CD14-positive monocyte (primary cell): ENCODE results near the gene HOXB3. TPM values are rescaled to one million over a fixed set of nuclear protein-coding genes. Genes with fewer than 3 reads are reported as not detected.

Experiments
- DNase-seq, 3 donors: peaks; one replicate each; pipeline ENCODE4 v3.0.0-alpha.2; 2011 to 2022
- H2AFZ ChIP-seq: 2 replicates; pipeline ENCODE4 v1.6.0; 2012; ENCODE audit warnings: mild to moderate bottlenecking, low read depth, low read length, inconsistent platforms; ENCODE audit not compliant: insufficient read depth, poor library complexity, severe bottlenecking
- H3K27ac ChIP-seq, 2 donors: 1 replicate in 1 of 2; 2 replicates in 1 of 2; pipeline ENCODE4 v1.5.1; 2012 to 2013; ENCODE audit warnings: low read length in 2 of 2, control low read depth in 1 of 2, inconsistent platforms in 1 of 2, low read depth in 1 of 2, mild to moderate bottlenecking in 1 of 2
- H3K27me3 ChIP-seq, 2 donors: one replicate each; pipeline versions ENCODE4 v1.6.0 to v1.6.1; 2011 to 2013; ENCODE audit warnings: low read length in 2 of 2; ENCODE audit not compliant: control insufficient read depth in 2 of 2, insufficient read depth in 2 of 2
- H3K36me3 ChIP-seq, 2 donors: replicated peaks in 1 of 2; 1 replicate in 1 of 2; 2 replicates in 1 of 2; pipeline versions ENCODE4 v1.5.1 to v1.6.1; 2012 to 2013; ENCODE audit warnings: low read length in 2 of 2, control low read depth in 1 of 2, inconsistent platforms in 1 of 2, mild to moderate bottlenecking in 1 of 2; ENCODE audit not compliant: insufficient read depth in 2 of 2, control insufficient read depth in 1 of 2
- H3K4me1 ChIP-seq, 2 donors: 1 replicate in 1 of 2; 2 replicates in 1 of 2; pipeline versions ENCODE4 v1.5.1 to v1.6.1; 2012 to 2013; ENCODE audit warnings: low read length in 2 of 2, control low read depth in 1 of 2, inconsistent platforms in 1 of 2, mild to moderate bottlenecking in 1 of 2, moderate library complexity in 1 of 2; ENCODE audit not compliant: insufficient read depth in 2 of 2, control insufficient read depth in 1 of 2
- H3K4me2 ChIP-seq: replicated peaks from 2 replicates; pipeline ENCODE3; 2012; ENCODE audit warnings: low read length, moderate library complexity, mild to moderate bottlenecking; ENCODE audit not compliant: poor library complexity, severe bottlenecking; ENCODE audit errors: extremely low read depth
- H3K4me3 ChIP-seq, 3 experiments: fragments of 200-600 bp in 1 of 3; sonication (generic) in 1 of 3; replicated peaks in 1 of 3; 1 replicate in 2 of 3; 2 replicates in 1 of 3; pipeline ENCODE4 v1.5.1; 2011 to 2013; ENCODE audit warnings: low read length in 3 of 3, mild to moderate bottlenecking in 3 of 3, control low read depth in 2 of 3, low read depth in 2 of 3, inconsistent platforms in 1 of 3, moderate library complexity in 1 of 3
- H3K79me2 ChIP-seq: 2 replicates; pipeline ENCODE4 v1.6.0; 2012; ENCODE audit warnings: mild to moderate bottlenecking, control low read depth, inconsistent platforms, low read length, moderate library complexity; ENCODE audit not compliant: insufficient read depth
- H3K9ac ChIP-seq: 2 replicates; pipeline ENCODE4 v1.6.0; 2017; ENCODE audit warnings: low read length, mild to moderate bottlenecking; ENCODE audit not compliant: insufficient read depth, poor library complexity, severe bottlenecking
- H3K9me3 ChIP-seq, 2 donors: replicated peaks in 1 of 2; 1 replicate in 1 of 2; 2 replicates in 1 of 2; pipeline versions ENCODE4 v1.5.1 to v1.6.1; 2012 to 2013; ENCODE audit warnings: low read length in 2 of 2, control low read depth in 1 of 2; ENCODE audit not compliant: control insufficient read depth in 1 of 2, insufficient read depth in 1 of 2
- H4K20me1 ChIP-seq: 2 replicates; pipeline ENCODE4 v1.6.0; 2012; ENCODE audit warnings: mild to moderate bottlenecking, low read length, control low read depth, moderate library complexity; ENCODE audit not compliant: insufficient read depth
- H3K27ac Mint-ChIP-seq, 7 donors: one replicate each; pipeline ENCODE4 v1.8.0; 2020; ENCODE audit warnings: mild to moderate bottlenecking in 7 of 7, mixed read lengths in 7 of 7, moderate library complexity in 6 of 7, inconsistent platforms in 2 of 7
- H3K27me3 Mint-ChIP-seq, 3 donors: one replicate each; pipeline ENCODE4 v1.8.0; 2021 to 2022; ENCODE audit warnings: low read depth in 3 of 3, mild to moderate bottlenecking in 3 of 3, mixed read lengths in 3 of 3, moderate library complexity in 3 of 3, inconsistent platforms in 1 of 3
- H3K36me3 Mint-ChIP-seq, 2 donors: one replicate each; pipeline ENCODE4 v1.8.0; 2020; ENCODE audit warnings: mixed read lengths in 2 of 2, inconsistent platforms in 1 of 2, mild to moderate bottlenecking in 1 of 2
- H3K4me1 Mint-ChIP-seq: one replicate; pipeline ENCODE4 v1.8.0; 2020; ENCODE audit warnings: mild to moderate bottlenecking, mixed read lengths
- H3K4me3 Mint-ChIP-seq, 2 donors: one replicate each; pipeline ENCODE4 v1.8.0; 2020; ENCODE audit warnings: mild to moderate bottlenecking in 2 of 2, mixed read lengths in 2 of 2, moderate library complexity in 1 of 2
- H3K9me3 Mint-ChIP-seq, 7 donors: one replicate each; pipeline ENCODE4 v1.8.0; 2020 to 2022; ENCODE audit warnings: mixed read lengths in 7 of 7, mild to moderate bottlenecking in 6 of 7, moderate library complexity in 6 of 7, inconsistent platforms in 2 of 7
- whole genome bisulfite sequencing: methylation state at CpG from one replicate; pipeline ENCODE4 v1.1.5; 2013; ENCODE audit warnings: missing lambda C conversion rate; ENCODE audit not compliant: insufficient coverage; 5-methylcytosine and 5-hydroxymethylcytosine counted together
- intact Hi-C, 2 donors: fragments of 100-400 bp; cut with micrococcal nuclease; formaldehyde crosslinking; loops; one replicate each; pipeline versions ENCODE4 v1.15.0 to v1.15.1; 2023
- polyA plus RNA-seq, 3 donors: library from polyadenylated mRNA; depleted of rRNA in 1 of 3; unstranded in 2 of 3; stranded (reverse) in 1 of 3; fragments of 300-500 nt in 2 of 3; fragments of >200 nt in 1 of 3; fragmentation: Illumina TruSeq in 2 of 3; gene quantifications; 1 replicate in 2 of 3; 2 replicates in 1 of 3; pipeline ENCODE4 v1.2.3, GENCODE V29; 2012 to 2021
- TF ChIP-seq, protein P1 (sequence below): fragments of 200-600 bp; IDR thresholded peaks from one replicate; pipeline ENCODE4 v1.8.0; 2022; ENCODE audit warnings: antibody characterized with exemption, mild to moderate bottlenecking

The HOXB3 gene
- polyA plus RNA-seq, 3 donors = 0.56 TPM; not detected in 2

DNA sequence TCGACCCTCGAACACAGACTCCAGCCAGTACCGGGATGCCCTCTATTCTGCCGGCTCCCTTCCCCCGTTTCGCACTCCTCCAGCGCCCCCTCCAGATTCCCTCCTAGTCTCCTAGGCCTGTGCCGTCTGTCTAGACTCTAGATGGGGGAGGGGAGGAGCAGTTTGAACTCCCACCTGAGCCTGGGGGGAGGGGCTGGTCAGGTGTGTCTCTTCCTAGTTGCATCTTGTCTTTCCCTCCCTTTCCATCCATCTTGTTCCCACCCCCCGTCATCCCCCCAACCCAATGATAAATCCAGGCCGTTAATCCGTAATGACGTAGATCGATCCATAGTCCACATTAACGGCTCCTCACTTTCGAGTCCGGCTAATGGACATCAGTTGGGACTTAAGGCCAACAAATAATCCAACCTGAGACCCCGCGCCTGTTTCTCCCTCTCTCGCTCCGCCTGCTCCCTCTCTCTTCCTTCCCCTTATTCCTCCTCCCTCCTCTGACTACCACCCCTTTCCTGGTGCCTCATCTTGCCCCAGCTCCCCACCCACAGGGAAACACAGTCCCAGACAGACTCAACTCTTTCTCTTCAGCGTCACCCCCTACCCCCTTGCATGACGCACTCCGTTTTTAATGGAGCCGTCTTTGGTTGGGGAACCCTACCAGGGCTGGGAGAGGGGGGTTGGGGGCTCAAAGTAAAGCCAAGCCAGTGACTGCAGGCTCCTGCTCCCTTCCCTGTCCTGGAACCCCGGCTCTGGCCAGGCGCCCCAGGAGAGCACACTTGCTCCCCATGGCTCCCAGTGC is 6.9 kb upstream of the HOXB3 start:
- H3K9me3 ChIP-seq = peaks cover 0 to 47% of the 10 kb centered on the region in 2 donors
- H3K36me3 Mint-ChIP-seq = peaks cover 12 to 18% of the 10 kb centered on the region in 2 donors
- DNase-seq = peak in 1 of 3 donors; percentile 18
- peak overlapping the region; percentile 80 for H2AFZ ChIP-seq
- H3K9ac ChIP-seq = no peak overlapping the region
- peaks cover 0 to 32% (median 16%) of the 10 kb centered on the region in 7 donors for H3K9me3 Mint-ChIP-seq
- TF ChIP-seq, protein P1, sequence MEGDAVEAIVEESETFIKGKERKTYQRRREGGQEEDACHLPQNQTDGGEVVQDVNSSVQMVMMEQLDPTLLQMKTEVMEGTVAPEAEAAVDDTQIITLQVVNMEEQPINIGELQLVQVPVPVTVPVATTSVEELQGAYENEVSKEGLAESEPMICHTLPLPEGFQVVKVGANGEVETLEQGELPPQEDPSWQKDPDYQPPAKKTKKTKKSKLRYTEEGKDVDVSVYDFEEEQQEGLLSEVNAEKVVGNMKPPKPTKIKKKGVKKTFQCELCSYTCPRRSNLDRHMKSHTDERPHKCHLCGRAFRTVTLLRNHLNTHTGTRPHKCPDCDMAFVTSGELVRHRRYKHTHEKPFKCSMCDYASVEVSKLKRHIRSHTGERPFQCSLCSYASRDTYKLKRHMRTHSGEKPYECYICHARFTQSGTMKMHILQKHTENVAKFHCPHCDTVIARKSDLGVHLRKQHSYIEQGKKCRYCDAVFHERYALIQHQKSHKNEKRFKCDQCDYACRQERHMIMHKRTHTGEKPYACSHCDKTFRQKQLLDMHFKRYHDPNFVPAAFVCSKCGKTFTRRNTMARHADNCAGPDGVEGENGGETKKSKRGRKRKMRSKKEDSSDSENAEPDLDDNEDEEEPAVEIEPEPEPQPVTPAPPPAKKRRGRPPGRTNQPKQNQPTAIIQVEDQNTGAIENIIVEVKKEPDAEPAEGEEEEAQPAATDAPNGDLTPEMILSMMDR = no peak
- intact Hi-C loops = loop anchor here in 1 of 2 donors (2.0 kb wide), 1 partner anchor 18 kb away; the partner anchor contains the start of gene HOXB8
- H3K4me3 Mint-ChIP-seq = peak overlapping the region; percentile 24 to 93
- peaks cover 79 to 100% of the 10 kb centered on the region in 2 donors for H3K27me3 ChIP-seq
- H3K27ac Mint-ChIP-seq = peak overlapping the region in 1 of 7 donors; percentile 42
- H3K4me2 ChIP-seq = peak overlapping the region; percentile 77
- peak overlapping the region in 2 of 3 experiments; percentile 21 to 68 for H3K4me3 ChIP-seq
- no peaks in the 10 kb centered on the region for H3K36me3 ChIP-seq
- peaks cover 99 to 100% (median 100%) of the 10 kb centered on the region in 3 donors for H3K27me3 Mint-ChIP-seq
- 2% methylated on average over 14 of the region's 26 CpGs for WGBS
- H3K4me1 ChIP-seq = peaks cover 27 to 30% of the 10 kb centered on the region in 2 donors
- H3K4me1 Mint-ChIP-seq = peaks cover 37% of the 10 kb centered on the region
- no peaks in the 10 kb centered on the region for H3K79me2 ChIP-seq
- no peak overlapping the region for H3K27ac ChIP-seq
- H4K20me1 ChIP-seq = no peaks in the 10 kb centered on the region

GRCh38 chr17:48596000-48596734 is 6.1 kb upstream of the HOXB3 start:
- peaks cover 12 to 24% of the 10 kb centered on the region in 2 donors for H3K36me3 Mint-ChIP-seq
- no peaks in the 10 kb centered on the region for H3K36me3 ChIP-seq
- H3K79me2 ChIP-seq = no peaks in the 10 kb centered on the region
- DNase-seq = no peak
- H3K4me1 Mint-ChIP-seq = peaks cover 37% of the 10 kb centered on the region
- 20% methylated on average over 52 of the region's 54 CpGs for WGBS
- H4K20me1 ChIP-seq = no peaks in the 10 kb centered on the region
- H3K4me2 ChIP-seq = peak overlapping the region; percentile 30
- peaks cover 79 to 100% of the 10 kb centered on the region in 2 donors for H3K27me3 ChIP-seq
- H3K9me3 Mint-ChIP-seq = peaks cover 0 to 32% (median 16%) of the 10 kb centered on the region in 7 donors
- H3K27ac Mint-ChIP-seq = no peak overlapping the region
- peak overlapping the region; percentile 24 to 93 for H3K4me3 Mint-ChIP-seq
- peaks cover 0 to 46% of the 10 kb centered on the region in 2 donors for H3K9me3 ChIP-seq
- H3K4me3 ChIP-seq = no peak overlapping the region
- intact Hi-C loops = loop anchor here in 1 of 2 donors (2.0 kb wide), 1 partner anchor 19 kb away; the partner anchor contains the start of gene HOXB8
- H3K27ac ChIP-seq = no peak overlapping the region
- peaks cover 99 to 100% (median 100%) of the 10 kb centered on the region in 3 donors for H3K27me3 Mint-ChIP-seq
- H3K9ac ChIP-seq = no peak overlapping the region
- peaks cover 27 to 30% of the 10 kb centered on the region in 2 donors for H3K4me1 ChIP-seq
- no peak overlapping the region for H2AFZ ChIP-seq
- TF ChIP-seq, protein P1 = no peak
